ENCODE measurements around the gene RBM24. TPM values are rescaled to one million over a fixed set of nuclear protein-coding genes. Genes with fewer than 3 reads are reported as not detected.
A peak's percentile ranks its signal among the peaks of the same experiment; 100 is the strongest.

RBM24 gene
- total and polyA plus RNA-seq, 2 of the 13 experiments (the other 11 are each of a cell fraction or from before 2014, with no cell fraction given) = 1.5 to 14.2 TPM

GRCh38 chr6:17315262-17315661 is 34.1 kb downstream of the RBM24 start (continued):
- TF ChIP-seq ZSCAN5A (CRISPR knock-in tag; IDR thresholded peaks at IDR 0.05; ENCODE audit: borderline replicate concordance) = no peak
- TF ChIP-seq MXD4 (CRISPR knock-in tag; IDR thresholded peaks at IDR 0.05) = no peak
- no peak for TF ChIP-seq SIN3B (IDR thresholded peaks at IDR 0.05; ENCODE audit: low read length)
- TF ChIP-seq JUN (CRISPR knock-in tag; IDR thresholded peaks at IDR 0.05) = no peak
- TF ChIP-seq KLF16 (CRISPR knock-in tag; IDR thresholded peaks at IDR 0.05) = 0 out of 4 replicates have a peak, but pooled peaks of 1 of the 2 experiments have one; percentile 29
- no peak for TF ChIP-seq LCORL (IDR thresholded peaks at IDR 0.05)
- no peak for TF ChIP-seq LCORL (CRISPR knock-in tag; IDR thresholded peaks at IDR 0.05)
- no peak for TF ChIP-seq MEIS2 (CRISPR knock-in tag; IDR thresholded peaks at IDR 0.05)
- peak; percentile 52 for TF ChIP-seq TEAD3 (CRISPR knock-in tag; optimal IDR thresholded peaks at IDR 0.05; ENCODE audit: borderline replicate concordance)
- no peak for TF ChIP-seq JDP2 (CRISPR knock-in tag; IDR thresholded peaks at IDR 0.05; ENCODE audit: borderline replicate concordance)
- TF ChIP-seq ZNF24 (IDR thresholded peaks at IDR 0.05) = no peak
- TF ChIP-seq ZNF296 (CRISPR knock-in tag; conservative IDR thresholded peaks at IDR 0.05) = no peak

- no peaks in the 10 kb centered on the region for H3K36me3 ChIP-seq (replicated peaks in 1 of 2; ENCODE audit: control insufficient read depth in 1 of 2, insufficient read depth in 2 of 2, low read length in 2 of 2)
- FAIRE-seq (no peak), ATAC-seq (peak; percentile 50; the same call in 2 of the 3 replicates), DNase-seq (ENCODE audit: low spot score) (no peak)
- H4K20me1 ChIP-seq (ENCODE audit: insufficient read depth, low read length) = no peaks in the 10 kb centered on the region
- in situ Hi-C loops (cut with HindIII; ENCODE audit: extremely low pct_ligation_motif_present, low pct_unique_long_range_greater_than_20kb) (no loop called here), intact Hi-C loops (cut with micrococcal nuclease; ENCODE audit: unreplicated experiment) (no loop called here)
- no peaks in the 10 kb centered on the region for H3K9me3 ChIP-seq (ENCODE audit: low read length)
- BruUV-seq (replicated peaks) = no TSS peak
- peaks cover 40% of the 10 kb centered on the region for H3K4me1 ChIP-seq (ENCODE audit: insufficient read depth, low read length)
- H3K4me3 ChIP-seq (replicated peaks in 1 of 3; ENCODE audit: insufficient read depth in 1 of 3, low read depth in 2 of 3, low read length in 3 of 3) = no peak overlapping the region
- H3K9ac ChIP-seq (ENCODE audit: insufficient read depth, low read depth, low read length) = no peak overlapping the region
- POLR2A ChIA-PET = interaction anchor here (1.5 kb wide), 1 partner anchor 7 kb away, joined by 3 read pairs; no protein-coding TSS in a partner anchor
- H3K79me2 ChIP-seq (ENCODE audit: insufficient read depth, low read length) = no peaks in the 10 kb centered on the region
- H3K27me3 ChIP-seq (ENCODE audit: control insufficient read depth in 1 of 2, insufficient read depth in 2 of 2, low read length in 2 of 2) = peaks cover 3 to 28% of the 10 kb centered on the region in 2 experiments; a peak in 4 of 5 replicates
- peak overlapping the region; percentile 28; the same call in 1 of the 2 replicates for H3K4me2 ChIP-seq (ENCODE audit: low read depth, low read length)
- no peak overlapping the region for H3K27ac ChIP-seq (ENCODE audit: extremely low read length, insufficient read depth, low read length)
- H2AFZ ChIP-seq (ENCODE audit: low read length) = peak overlapping the region; percentile 52
- 38% methylated on average over 5 of the region's 5 CpGs for WGBS (ENCODE audit: low lambda C conversion rate)
- CTCF ChIA-PET (ENCODE audit: low intra/inter-chr PET ratio, low total read pairs) = no interaction called here
- no peak for TF ChIP-seq ZNF761 (CRISPR knock-in tag; conservative IDR thresholded peaks at IDR 0.05)
- TF ChIP-seq ZNF746 (CRISPR knock-in tag; IDR thresholded peaks at IDR 0.05) = no peak
- TF ChIP-seq ZC3H4 (CRISPR knock-in tag; IDR thresholded peaks at IDR 0.05; ENCODE audit: borderline replicate concordance) = no peak
- no peak for TF ChIP-seq ZNF644 (CRISPR knock-in tag; IDR thresholded peaks at IDR 0.05; ENCODE audit: low read depth)
- TF ChIP-seq USF2 (IDR thresholded peaks at IDR 0.05; ENCODE audit: low read depth, low read length) = no peak
- TF ChIP-seq USF2 (CRISPR knock-in tag; IDR thresholded peaks at IDR 0.05; ENCODE audit: borderline replicate concordance) = no peak
- no peak for TF ChIP-seq DMTF1 (CRISPR knock-in tag; IDR thresholded peaks at IDR 0.05)
Measured at GRCh38 chr6:17318435-17319165, 37.4 kb downstream of the RBM24 start.

Measured in HepG2 (cell line).